Calu3 (cell line): ENCODE data around the gene UNC13B. TPM values are rescaled to one million over a fixed set of nuclear protein-coding genes. Genes with fewer than 3 reads are reported as not detected.

Source experiments
- BruUV-seq: library from RNA; stranded (reverse); fragments of 400-500 nt; replicated peaks from 2 replicates; lab custom pipeline; 2021; lab: Mats Ljungman, UMichigan
- CTCF ChIA-PET: fragments of 300-600 bp; sonication (Branson Sonifier 250); formaldehyde crosslinking; loops from one replicate; lab custom pipeline; 2022; ENCODE audit warnings: antibody characterized with exemption; lab: Charles Lee
- DNase-seq: peaks from one replicate; pipeline ENCODE4 v3.0.0; 2022
- H3K27ac Mint-ChIP-seq: one replicate; pipeline ENCODE4 v1.8.0; 2022; ENCODE audit warnings: mixed read lengths; ENCODE audit not compliant: unreplicated experiment
- H3K27me3 Mint-ChIP-seq: one replicate; pipeline ENCODE4 v1.8.0; 2022; ENCODE audit warnings: mixed read lengths; ENCODE audit not compliant: unreplicated experiment
- H3K36me3 Mint-ChIP-seq: one replicate; pipeline ENCODE4 v1.8.0; 2022; ENCODE audit warnings: mild to moderate bottlenecking, moderate library complexity, mixed read lengths; ENCODE audit not compliant: insufficient read depth, unreplicated experiment
- H3K4me1 Mint-ChIP-seq: one replicate; pipeline ENCODE4 v1.8.0; 2022; ENCODE audit warnings: mild to moderate bottlenecking, low read depth, mixed read lengths; ENCODE audit not compliant: unreplicated experiment
- H3K4me3 Mint-ChIP-seq: one replicate; pipeline ENCODE4 v1.8.0; 2022; ENCODE audit warnings: mild to moderate bottlenecking, low read depth, moderate library complexity, mixed read lengths; ENCODE audit not compliant: unreplicated experiment
- H3K9me3 Mint-ChIP-seq: one replicate; pipeline ENCODE4 v1.8.0; 2022; ENCODE audit warnings: low read depth, mixed read lengths; ENCODE audit not compliant: unreplicated experiment
- CTCF ChIP-seq: fragments of 200-600 bp; IDR thresholded peaks from one replicate; pipeline ENCODE4 v1.8.0; 2022; ENCODE audit warnings: antibody characterized with exemption; ENCODE audit not compliant: unreplicated experiment
- intact Hi-C: fragments of 100-400 bp; cut with micrococcal nuclease; formaldehyde crosslinking; loops from one replicate; pipeline ENCODE4 v1.10.0; 2022; ENCODE audit not compliant: unreplicated experiment
- total RNA-seq: library from RNA; stranded (reverse); gene quantifications from 2 replicates; pipeline ENCODE4 v1.2.3, GENCODE V29; 2022

The UNC13B gene
- total RNA-seq, 1 experiment from 2014 or later: 20.4 TPM

GRCh38 chr9:35385042-35385441 is 223.2 kb downstream of the UNC13B start:
- H3K9me3 Mint-ChIP-seq: no peaks in the 10 kb centered on the region
- no peak for DNase-seq
- H3K36me3 Mint-ChIP-seq: peaks cover 5% of the 10 kb centered on the region
- BruUV-seq: no TSS peak
- H3K27me3 Mint-ChIP-seq: no peaks in the 10 kb centered on the region
- intact Hi-C loops: no loop called here
- H3K27ac Mint-ChIP-seq: peak overlapping the region; percentile 10
- no peaks in the 10 kb centered on the region for H3K4me1 Mint-ChIP-seq
- no peak overlapping the region for H3K4me3 Mint-ChIP-seq
- no peak for TF ChIP-seq CTCF
- CTCF ChIA-PET: no interaction called here

GRCh38 chr9:35395076-35395705 is 233.4 kb downstream of the UNC13B start:
- CTCF ChIA-PET: no interaction called here
- no peaks in the 10 kb centered on the region for H3K4me1 Mint-ChIP-seq
- no peak for TF ChIP-seq CTCF
- H3K36me3 Mint-ChIP-seq: peaks cover 4% of the 10 kb centered on the region
- H3K27me3 Mint-ChIP-seq: no peaks in the 10 kb centered on the region
- intact Hi-C loops: no loop called here
- no peaks in the 10 kb centered on the region for H3K9me3 Mint-ChIP-seq
- DNase-seq: no peak
- H3K27ac Mint-ChIP-seq: no peak overlapping the region
- H3K4me3 Mint-ChIP-seq: no peak overlapping the region
- no TSS peak for BruUV-seq

GRCh38 chr9:35395706-35396101 is 233.9 kb downstream of the UNC13B start:
- DNase-seq: no peak
- TF ChIP-seq CTCF: no peak
- Mint-ChIP-seq H3K4me3 (no peak overlapping the region), H3K27me3 (no peaks in the 10 kb centered on the region), H3K4me1 (no peaks in the 10 kb centered on the region), H3K36me3 (peaks cover 4% of the 10 kb centered on the region), H3K9me3 (no peaks in the 10 kb centered on the region), H3K27ac (no peak overlapping the region)
- intact Hi-C loops: no loop called here
- CTCF ChIA-PET: no interaction called here
- no TSS peak for BruUV-seq

- no peaks in the 10 kb centered on the region for H3K4me1 Mint-ChIP-seq
- no peaks in the 10 kb centered on the region for H3K27me3 Mint-ChIP-seq
- intact Hi-C loops: no loop called here
- BruUV-seq: no TSS peak
- CTCF ChIA-PET: no interaction called here
- H3K9me3 Mint-ChIP-seq: no peaks in the 10 kb centered on the region
- no peak for DNase-seq
- H3K4me3 Mint-ChIP-seq: no peak overlapping the region
- no peaks in the 10 kb centered on the region for H3K36me3 Mint-ChIP-seq
- H3K27ac Mint-ChIP-seq: no peak overlapping the region
- TF ChIP-seq CTCF: no peak
Measured at GRCh38 chr9:35396560-35397215, 234.9 kb downstream of the UNC13B start.
